K562 (cell line): ENCODE results near the gene MBD5. TPM values are rescaled to one million over a fixed set of nuclear protein-coding genes. Genes with fewer than 3 reads are reported as not detected.

Experiments
- ATAC-seq: fragments of 200-7000 bp; cut with Tn5 transposase; 3 replicates; pipeline ENCODE4 v1.9.1; 2020; ENCODE audit warnings: moderate library complexity
- BruUV-seq: library from RNA; stranded (reverse); fragments of 400-500 nt; replicated peaks from 2 replicates; lab custom pipeline; 2021; lab: Mats Ljungman, UMichigan
- CTCF ChIA-PET: fragments of 300-600 bp; formaldehyde crosslinking; extraction: SDS; loops from one replicate; lab custom pipeline; 2021; ENCODE audit warnings: low intra/inter-chr PET ratio; lab: Yijun Ruan, JAX
- POLR2A ChIA-PET: fragments of 300-600, 350-650 bp; sonication (Branson Sonifier 250); formaldehyde crosslinking; extraction: SDS; loops from one replicate; lab custom pipeline; 2021; ENCODE audit warnings: antibody characterized with exemption, inconsistent platforms; lab: Yijun Ruan, JAX
- DNase-seq, 4 experiments: peaks; one replicate each; pipeline versions ENCODE4 v3.0.0 to v3.0.0-alpha.2; 2011 to 2018; ENCODE audit warnings: low spot score in 3 of 4, mixed read lengths in 3 of 4; ENCODE audit errors: extremely low read depth in 1 of 4
- FAIRE-seq: peaks from 2 replicates; lab custom pipeline; 2011; peaks lifted over from hg19 to GRCh38; lab: Jason Lieb, UNC
- H2AFZ ChIP-seq: 2 replicates; pipeline ENCODE4 v1.6.0; 2011; ENCODE audit warnings: low read depth, low read length, control low read depth, inconsistent platforms
- H3K27ac ChIP-seq: fragments of 200-600 bp; 3 replicates; pipeline ENCODE4 v1.8.0; 2011; ENCODE audit warnings: low read depth, mild to moderate bottlenecking, control low read depth, inconsistent platforms, low read length, moderate library complexity, mixed read lengths; ENCODE audit errors: extremely low read depth
- H3K27me3 ChIP-seq, 2 experiments: fragments of 300-600 bp in 1 of 2; 2 replicates in 1 of 2; 3 replicates in 1 of 2; pipeline versions ENCODE4 v1.6.0 to v1.8.0; 2011; ENCODE audit warnings: inconsistent platforms in 2 of 2, low read length in 2 of 2, mild to moderate bottlenecking in 1 of 2, mixed read lengths in 1 of 2, moderate library complexity in 1 of 2; ENCODE audit not compliant: control insufficient read depth in 2 of 2, insufficient read depth in 2 of 2
- H3K36me3 ChIP-seq: fragments of 300-600 bp; 3 replicates; pipeline ENCODE4 v1.8.0; 2011; ENCODE audit warnings: mild to moderate bottlenecking, low read length, inconsistent platforms; ENCODE audit not compliant: control insufficient read depth, insufficient read depth
- H3K4me1 ChIP-seq, 2 experiments: fragments of 200-600 bp in 1 of 2; replicated peaks in 1 of 2; 2 replicates in 1 of 2; 3 replicates in 1 of 2; pipeline versions ENCODE4 v1.5.1 to v1.8.0; 2011; ENCODE audit warnings: inconsistent platforms in 2 of 2, low read length in 2 of 2, mild to moderate bottlenecking in 1 of 2, mixed read lengths in 1 of 2, moderate library complexity in 1 of 2; ENCODE audit not compliant: control insufficient read depth in 2 of 2, insufficient read depth in 2 of 2
- H3K4me2 ChIP-seq: 2 replicates; pipeline ENCODE4 v1.6.1; 2011; ENCODE audit warnings: low read length, control low read depth, inconsistent platforms, mixed read lengths; ENCODE audit not compliant: insufficient read depth
- H3K4me3 ChIP-seq: fragments of 200-600 bp; sonication (generic), shearing (Covaris generic); 2 replicates; pipeline ENCODE4 v1.5.1; 2016; ENCODE audit warnings: control low read depth, inconsistent platforms
- H3K79me2 ChIP-seq: fragments of 200-600 bp; 3 replicates; pipeline ENCODE4 v1.8.0; 2011; ENCODE audit warnings: low read length, inconsistent platforms; ENCODE audit not compliant: control insufficient read depth, insufficient read depth
- H3K9ac ChIP-seq, 2 experiments: 2 replicates each; pipeline versions ENCODE4 v1.6.0 to v1.6.1; 2011; ENCODE audit warnings: low read depth in 2 of 2, low read length in 2 of 2, control low read depth in 1 of 2, inconsistent platforms in 1 of 2, mild to moderate bottlenecking in 1 of 2, mixed read lengths in 1 of 2; ENCODE audit not compliant: insufficient read depth in 1 of 2
- H3K9me1 ChIP-seq: one replicate; pipeline ENCODE4 v1.6.0; 2011; ENCODE audit warnings: inconsistent platforms, mild to moderate bottlenecking, low read length, moderate library complexity; ENCODE audit not compliant: control insufficient read depth, insufficient read depth
- H3K9me3 ChIP-seq: replicated peaks from 2 replicates; pipeline ENCODE4 v1.5.1; 2011; ENCODE audit warnings: low read depth, low read length, inconsistent platforms; ENCODE audit not compliant: control insufficient read depth, insufficient read depth
- H4K20me1 ChIP-seq: replicated peaks from 2 replicates; pipeline ENCODE4 v1.6.1; 2011; ENCODE audit warnings: low read length, inconsistent platforms, mixed read lengths; ENCODE audit not compliant: control insufficient read depth, insufficient read depth
- KLF13 ChIP-seq: fragments of 450-650 bp; IDR thresholded peaks from 2 replicates; pipeline ENCODE4 v1.6.1; 2016; ENCODE audit warnings: missing genetic modification characterization, low read depth, mild to moderate bottlenecking, missing compliant biosample characterization, moderate library complexity, borderline replicate concordance
- MAX ChIP-seq: sonication (generic); formaldehyde crosslinking; IDR thresholded peaks from 2 replicates; pipeline ENCODE4 v1.9.0; 2022; ENCODE audit warnings: mild to moderate bottlenecking, missing genetic modification reagents
- NFIC ChIP-seq: fragments of 450-650 bp; IDR thresholded peaks from 2 replicates; pipeline ENCODE4 v1.6.1; 2017; ENCODE audit warnings: mild to moderate bottlenecking, inconsistent platforms
- SAFB ChIP-seq: fragments of 200-400 bp; formaldehyde crosslinking; IDR thresholded peaks from 2 replicates; pipeline ENCODE4 v1.6.1; 2017; ENCODE audit warnings: low read depth, low read length, borderline replicate concordance
- SMARCE1 ChIP-seq: fragments of 450-650 bp; IDR thresholded peaks from 2 replicates; pipeline ENCODE4 v1.7.1; 2016; ENCODE audit warnings: mild to moderate bottlenecking
- SNIP1 ChIP-seq: fragments of 450-650 bp; IDR thresholded peaks from 2 replicates; pipeline ENCODE4 v1.7.1; 2017; ENCODE audit warnings: low read depth, mild to moderate bottlenecking
- ZNF707 ChIP-seq: fragments of 250-450 bp; sonication (Bioruptor Pico); conservative IDR thresholded peaks from 2 replicates; pipeline ENCODE4 v1.8.0; 2022; ENCODE audit warnings: inconsistent platforms, mild to moderate bottlenecking, moderate library complexity
- WGBS: fragments of 100-300 bp; shearing (Covaris generic); methylation state at CpG from one replicate; pipeline ENCODE4 v1.1.6; 2016; ENCODE audit warnings: low coverage, mixed read lengths; ENCODE audit not compliant: insufficient coverage; ENCODE audit errors: missing lambda C conversion rate; 5-methylcytosine and 5-hydroxymethylcytosine counted together
- in situ Hi-C: fragments of 300-500 bp; cut with MboI; formaldehyde crosslinking; loops from 4 replicates; pipeline ENCODE4 v1.15.0; 2018; ENCODE audit warnings: inconsistent platforms, mixed read lengths
- intact Hi-C: fragments of 100-400 bp; cut with micrococcal nuclease; formaldehyde crosslinking; loops from 2 replicates; pipeline ENCODE4 v1.14.2; 2022
- polyA plus RNA-seq, 8 experiments: library from polyadenylated mRNA; depleted of rRNA in 4 of 8; stranded (reverse) in 5 of 8; unstranded in 3 of 8; fragments of >200 nt; fragmentation: Nextera tagmentation in 2 of 8; fragmentation: Illumina TruSeq in 1 of 8; extraction: Ambion mirVana in 2 of 8; extraction: Trizol in 1 of 8; gene quantifications; 2 replicates each; pipeline versions ENCODE4 v1.2.1 to v1.2.3, GENCODE V29; 2011 to 2014; ENCODE audit warnings: inconsistent platforms in 1 of 8, missing spikeins in 1 of 8
- total RNA-seq, 7 experiments: library from RNA; depleted of rRNA in 6 of 7; stranded (reverse); fragments of >200 nt in 6 of 7; fragmentation: Illumina TruSeq in 2 of 7; extraction: Trizol in 2 of 7; gene quantifications; 2 replicates each; pipeline versions ENCODE4 v1.2.1 to v1.2.3, GENCODE V29; 2011 to 2021; ENCODE audit warnings: low replicate concordance in 1 of 7
- TF ChIP-seq, protein P1 (sequence below): fragments of 450-650 bp; formaldehyde crosslinking; IDR thresholded peaks from 2 replicates; pipeline ENCODE4 v1.4.0; 2020; ENCODE audit warnings: mild to moderate bottlenecking, moderate library complexity

The MBD5 gene
- total and polyA plus RNA-seq, 9 of the 15 experiments (the other 6 are each of a cell fraction or from before 2014, with no cell fraction given): 3.4 to 14.5 (median 9.0) TPM

DNA sequence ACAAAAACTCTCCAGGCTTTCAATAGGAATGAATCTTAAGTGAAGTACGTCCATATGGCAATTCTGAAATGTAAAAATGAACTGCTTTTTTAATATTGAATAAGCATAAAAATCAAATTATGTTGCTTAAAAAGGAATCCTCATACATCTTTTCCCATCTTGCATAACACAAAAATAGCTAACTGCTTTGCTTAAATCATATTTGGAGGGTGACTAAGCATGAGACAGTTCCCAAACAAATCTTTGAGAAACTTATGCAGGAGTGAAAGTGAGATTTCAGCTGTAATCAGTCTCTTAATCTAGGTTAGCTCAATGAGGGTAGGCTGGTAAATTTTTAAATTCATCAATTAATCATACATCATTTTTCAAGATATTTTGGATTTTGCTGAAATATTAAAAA lies 111.5 kb downstream of the MBD5 start (continued):
- TF ChIP-seq ZNF707 (CRISPR knock-in tag) (no peak), KLF13 (tag) (no peak)

GRCh38 chr2:148135705-148136104 lies 114.8 kb downstream of the MBD5 start:
- CTCF ChIA-PET: no interaction called here
- H3K4me3 ChIP-seq: no peak overlapping the region
- no peak overlapping the region for H3K27ac ChIP-seq
- no peaks in the 10 kb centered on the region for H3K27me3 ChIP-seq
- H3K9me3 ChIP-seq: no peaks in the 10 kb centered on the region
- FAIRE-seq (no peak), ATAC-seq (no peak), DNase-seq (no peak)
- POLR2A ChIA-PET: no interaction called here
- intact Hi-C loops: no loop called here
- H3K36me3 ChIP-seq: no peaks in the 10 kb centered on the region
- no peaks in the 10 kb centered on the region for H3K4me1 ChIP-seq
- no TSS peak for BruUV-seq
- no peaks in the 10 kb centered on the region for H4K20me1 ChIP-seq
- H3K79me2 ChIP-seq: no peaks in the 10 kb centered on the region
- no peak overlapping the region for H3K4me2 ChIP-seq
- no peak overlapping the region for H3K9ac ChIP-seq
- no peak overlapping the region for H2AFZ ChIP-seq
- no peaks in the 10 kb centered on the region for H3K9me1 ChIP-seq
- in situ Hi-C loops: no loop called here
- no peak for TF ChIP-seq MAX (CRISPR knock-in tag)
- no peak for TF ChIP-seq SNIP1
- no peak for TF ChIP-seq NFIC
- TF ChIP-seq SMARCE1: no peak
- no peak for TF ChIP-seq SAFB
- TF ChIP-seq, protein P1, sequence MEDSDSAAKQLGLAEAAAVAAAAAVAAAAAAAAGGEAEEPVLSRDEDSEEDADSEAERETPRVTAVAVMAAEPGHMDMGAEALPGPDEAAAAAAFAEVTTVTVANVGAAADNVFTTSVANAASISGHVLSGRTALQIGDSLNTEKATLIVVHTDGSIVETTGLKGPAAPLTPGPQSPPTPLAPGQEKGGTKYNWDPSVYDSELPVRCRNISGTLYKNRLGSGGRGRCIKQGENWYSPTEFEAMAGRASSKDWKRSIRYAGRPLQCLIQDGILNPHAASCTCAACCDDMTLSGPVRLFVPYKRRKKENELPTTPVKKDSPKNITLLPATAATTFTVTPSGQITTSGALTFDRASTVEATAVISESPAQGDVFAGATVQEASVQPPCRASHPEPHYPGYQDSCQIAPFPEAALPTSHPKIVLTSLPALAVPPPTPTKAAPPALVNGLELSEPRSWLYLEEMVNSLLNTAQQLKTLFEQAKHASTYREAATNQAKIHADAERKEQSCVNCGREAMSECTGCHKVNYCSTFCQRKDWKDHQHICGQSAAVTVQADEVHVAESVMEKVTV: no peak
- 11% methylated on average over 3 of the region's 3 CpGs for WGBS
